IMR-90 (cell line): ENCODE results near the gene QTRT2. TPM values are rescaled to one million over a fixed set of nuclear protein-coding genes. Genes with fewer than 3 reads are reported as not detected.

Experiments used
- ATAC-seq: fragments of 200-7000 bp; cut with Tn5 transposase; 2 replicates; pipeline ENCODE4 v1.9.1; 2020; ENCODE audit warnings: low read depth, mild to moderate bottlenecking, moderate library complexity
- BruUV-seq: library from RNA; stranded (reverse); fragments of 400-500 nt; replicated peaks from 2 replicates; lab custom pipeline; 2021; lab: Mats Ljungman, UMichigan
- CTCF ChIA-PET: fragments of 300-600 bp; formaldehyde crosslinking; extraction: SDS; loops from one replicate; lab custom pipeline; 2021; ENCODE audit warnings: antibody characterized with exemption; lab: Yijun Ruan, JAX
- POLR2A ChIA-PET: fragments of 300-600 bp; sonication (Branson Sonifier 250); formaldehyde crosslinking; loops from one replicate; lab custom pipeline; 2022; ENCODE audit warnings: antibody characterized with exemption; ENCODE audit not compliant: unreplicated experiment; lab: Charles Lee
- DNase-seq: peaks from one replicate; pipeline ENCODE4 v3.0.0; 2013
- H2AFZ ChIP-seq: replicated peaks from 2 replicates; pipeline ENCODE3; 2013; ENCODE audit warnings: low read length, mild to moderate bottlenecking; ENCODE audit not compliant: poor library complexity
- H2AK5ac ChIP-seq: 2 replicates; pipeline ENCODE4 v1.6.1; 2013; ENCODE audit warnings: low read depth, low read length, inconsistent platforms
- H2AK9ac ChIP-seq: replicated peaks from 2 replicates; pipeline ENCODE3; 2013; ENCODE audit warnings: mild to moderate bottlenecking, low read depth, low read length, moderate library complexity; ENCODE audit not compliant: poor library complexity
- H2BK120ac ChIP-seq: 2 replicates; pipeline ENCODE4 v1.6.1; 2013; ENCODE audit warnings: low read depth, low read length, inconsistent platforms
- H2BK15ac ChIP-seq: 3 replicates; pipeline ENCODE4 v1.6.1; 2013; ENCODE audit warnings: low read depth, low read length, inconsistent platforms
- H2BK20ac ChIP-seq: 2 replicates; pipeline ENCODE4 v1.6.1; 2013; ENCODE audit warnings: low read depth, mild to moderate bottlenecking, inconsistent platforms, low read length, moderate library complexity
- H2BK5ac ChIP-seq: 2 replicates; pipeline ENCODE4 v1.6.1; 2013; ENCODE audit warnings: mild to moderate bottlenecking, low read depth, low read length, inconsistent platforms; ENCODE audit not compliant: poor library complexity, severe bottlenecking
- H3K14ac ChIP-seq: replicated peaks from 2 replicates; pipeline ENCODE4 v1.6.1; 2013; ENCODE audit warnings: low read depth, low read length, inconsistent platforms
- H3K18ac ChIP-seq: 2 replicates; pipeline ENCODE4 v1.6.1; 2013; ENCODE audit warnings: low read depth, low read length, control low read depth
- H3K23ac ChIP-seq: 2 replicates; pipeline ENCODE4 v1.6.1; 2013; ENCODE audit warnings: low read depth, low read length, inconsistent platforms
- H3K27ac ChIP-seq: 2 replicates; pipeline ENCODE4 v1.5.1; 2013; ENCODE audit warnings: mild to moderate bottlenecking, control low read depth, low read length; ENCODE audit not compliant: insufficient read depth
- H3K27me3 ChIP-seq: 2 replicates; pipeline ENCODE4 v1.6.1; 2013; ENCODE audit warnings: low read length; ENCODE audit not compliant: control insufficient read depth, insufficient read depth
- H3K36me3 ChIP-seq: 2 replicates; pipeline ENCODE4 v1.6.1; 2013; ENCODE audit warnings: low read length, mixed read lengths; ENCODE audit not compliant: control insufficient read depth, insufficient read depth
- H3K4ac ChIP-seq: 2 replicates; pipeline ENCODE4 v1.6.1; 2013; ENCODE audit warnings: low read depth, low read length, inconsistent platforms
- H3K4me1 ChIP-seq: 2 replicates; pipeline ENCODE4 v1.6.1; 2013; ENCODE audit warnings: low read length, mixed read lengths; ENCODE audit not compliant: control insufficient read depth, insufficient read depth
- H3K4me2 ChIP-seq: 2 replicates; pipeline ENCODE4 v1.6.1; 2013; ENCODE audit warnings: low read depth, mild to moderate bottlenecking, control low read depth, low read length, moderate library complexity
- H3K4me3 ChIP-seq: 2 replicates; pipeline ENCODE4 v1.5.1; 2013; ENCODE audit warnings: low read depth, mild to moderate bottlenecking, control low read depth, low read length, moderate library complexity; ENCODE audit not compliant: insufficient read depth
- H3K56ac ChIP-seq: 2 replicates; pipeline ENCODE4 v1.6.1; 2013; ENCODE audit warnings: low read length, inconsistent platforms; ENCODE audit not compliant: insufficient read depth; ENCODE audit errors: extremely low read depth
- H3K79me1 ChIP-seq, 2 experiments: 2 replicates each; pipeline ENCODE4 v1.6.1; 2013; ENCODE audit warnings: low read length in 2 of 2, inconsistent platforms in 1 of 2, low read depth in 1 of 2
- H3K9ac ChIP-seq: 2 replicates; pipeline ENCODE4 v1.6.1; 2013; ENCODE audit warnings: low read depth, low read length, control low read depth
- H3K9me1 ChIP-seq: 2 replicates; pipeline ENCODE4 v1.6.1; 2013; ENCODE audit warnings: low read length, inconsistent platforms; ENCODE audit not compliant: insufficient read depth
- H3K9me3 ChIP-seq: 2 replicates; pipeline ENCODE4 v1.6.1; 2013; ENCODE audit warnings: low read length; ENCODE audit not compliant: control insufficient read depth, insufficient read depth
- H4K20me1 ChIP-seq: 2 replicates; pipeline ENCODE4 v1.6.1; 2013; ENCODE audit warnings: low read length, inconsistent platforms; ENCODE audit not compliant: insufficient read depth
- H4K5ac ChIP-seq: 2 replicates; pipeline ENCODE4 v1.6.1; 2013; ENCODE audit warnings: mild to moderate bottlenecking, low read depth, low read length, control low read depth
- H4K8ac ChIP-seq, 2 experiments: 2 replicates each; pipeline ENCODE4 v1.6.1; 2013; ENCODE audit warnings: low read depth in 2 of 2, low read length in 2 of 2, control low read depth in 1 of 2, inconsistent platforms in 1 of 2
- H4K91ac ChIP-seq: 2 replicates; pipeline ENCODE4 v1.6.1; 2013; ENCODE audit warnings: low read depth, low read length, inconsistent platforms; ENCODE audit not compliant: insufficient read depth
- BHLHE40 ChIP-seq: fragments of 150-350 bp; IDR thresholded peaks from 2 replicates; pipeline ENCODE4 v1.6.1; 2016; ENCODE audit warnings: mild to moderate bottlenecking, low read depth, low read length
- CEBPB ChIP-seq: IDR thresholded peaks from 2 replicates; pipeline ENCODE4 v1.6.1; 2012; ENCODE audit warnings: low read depth, low read length, improper control_type of control experiment
- CHD1 ChIP-seq: IDR thresholded peaks from 2 replicates; pipeline ENCODE4 v1.6.1; 2012; ENCODE audit warnings: low read depth, low read length, improper control_type of control experiment
- CTCF ChIP-seq: conservative IDR thresholded peaks from 2 replicates; pipeline ENCODE4 v1.5.1; 2012; ENCODE audit warnings: mild to moderate bottlenecking, low read depth, low read length, improper control_type of control experiment
- ELK1 ChIP-seq: fragments of 150-350 bp; IDR thresholded peaks from 2 replicates; pipeline ENCODE4 v1.6.1; 2016; ENCODE audit warnings: low read depth, mild to moderate bottlenecking, low read length, moderate library complexity, borderline replicate concordance
- FOS ChIP-seq: fragments of 150-350 bp; IDR thresholded peaks from 2 replicates; pipeline ENCODE4 v1.6.1; 2016; ENCODE audit warnings: low read depth, low read length
- MAFK ChIP-seq: IDR thresholded peaks from 2 replicates; pipeline ENCODE4 v1.6.1; 2012; ENCODE audit warnings: low read depth, low read length, improper control_type of control experiment
- MAZ ChIP-seq: IDR thresholded peaks from 2 replicates; pipeline ENCODE4 v1.6.1; 2012; ENCODE audit warnings: low read depth, mild to moderate bottlenecking, low read length, improper control_type of control experiment, moderate library complexity, borderline replicate concordance
- MXI1 ChIP-seq: IDR thresholded peaks from 2 replicates; pipeline ENCODE4 v1.6.1; 2012; ENCODE audit warnings: low read depth, mild to moderate bottlenecking, low read length, moderate library complexity, borderline replicate concordance
- NFE2L2 ChIP-seq: fragments of 150-350 bp; IDR thresholded peaks from 2 replicates; pipeline ENCODE4 v1.6.1; 2016; ENCODE audit warnings: low read depth, mild to moderate bottlenecking, low read length
- POLR2A ChIP-seq: IDR thresholded peaks from 2 replicates; pipeline ENCODE4 v1.6.1; 2012; ENCODE audit warnings: mild to moderate bottlenecking, low read depth, low read length
- RAD21 ChIP-seq: IDR thresholded peaks from 2 replicates; pipeline ENCODE4 v1.6.1; 2012; ENCODE audit warnings: low read length, improper control_type of control experiment
- RCOR1 ChIP-seq: IDR thresholded peaks from 2 replicates; pipeline ENCODE4 v1.6.1; 2012; ENCODE audit warnings: mild to moderate bottlenecking, low read length, improper control_type of control experiment; ENCODE audit not compliant: insufficient replicate concordance
- RFX5 ChIP-seq: IDR thresholded peaks from 2 replicates; pipeline ENCODE4 v1.8.0; 2012; ENCODE audit warnings: low read depth, mild to moderate bottlenecking, low read length, moderate library complexity
- SMC3 ChIP-seq: fragments of 150-350 bp; IDR thresholded peaks from 2 replicates; pipeline ENCODE4 v1.6.1; 2016; ENCODE audit warnings: low read depth, mild to moderate bottlenecking, antibody characterized with exemption, low read length, moderate library complexity
- USF2 ChIP-seq: fragments of 150-350 bp; IDR thresholded peaks from 2 replicates; pipeline ENCODE4 v1.6.1; 2017; ENCODE audit warnings: mild to moderate bottlenecking, antibody characterized with exemption, low read length, low read depth
- WGBS, 2 experiments: methylation state at CpG; one replicate each; pipeline versions ENCODE4 v1.1.5 to v1.1.7; 2013; ENCODE audit warnings: missing lambda C conversion rate in 2 of 2; ENCODE audit not compliant: insufficient read length in 1 of 2; ENCODE audit errors: extremely low coverage in 2 of 2; 5-methylcytosine and 5-hydroxymethylcytosine counted together
- dilution Hi-C: fragments of 300-500 bp; cut with HindIII; formaldehyde crosslinking; loops from one replicate; pipeline ENCODE4 v1.14.3; 2018; ENCODE audit warnings: low sequenced_read_pairs; ENCODE audit not compliant: unreplicated experiment
- in situ Hi-C: fragments of 300-500 bp; cut with MboI; formaldehyde crosslinking; loops from 3 replicates; pipeline ENCODE4 v1.14.3; 2019; ENCODE audit warnings: low sequenced_read_pairs, inconsistent platforms, mixed read lengths
- intact Hi-C: fragments of 100-400 bp; cut with micrococcal nuclease; formaldehyde crosslinking; loops from 2 replicates; pipeline ENCODE4 v1.10.0; 2022
- polyA plus RNA-seq, 3 experiments: library from polyadenylated mRNA; depleted of rRNA; stranded (reverse); fragments of >200 nt; gene quantifications; 2 replicates each; pipeline ENCODE4 v1.2.3, GENCODE V29; 2012; ENCODE audit warnings: low replicate concordance in 1 of 3
- total RNA-seq: library from RNA; depleted of rRNA; stranded (reverse); fragments of >200 nt; gene quantifications from 2 replicates; pipeline ENCODE4 v1.2.3, GENCODE V29; 2012

The QTRT2 gene
- total and polyA plus RNA-seq, 2 of the 4 experiments (the other 2 are of a cell fraction): 7.3 to 15.6 TPM

GRCh38 chr3:114119776-114120175 is 63.2 kb downstream of the QTRT2 start:
- in situ Hi-C loops: no loop called here
- H3K14ac ChIP-seq: no peak overlapping the region
- intact Hi-C loops: no loop called here

More at GRCh38 chr3:114119776-114120175, 63.2 kb downstream of the QTRT2 start:
- Histone ChIP-seq H4K5ac (no peak overlapping the region), H3K27ac (no peak overlapping the region), H2AFZ (no peak overlapping the region), H4K8ac (no peak overlapping the region), H3K27me3 (no peaks in the 10 kb centered on the region), H3K9me3 (no peaks in the 10 kb centered on the region), H2BK20ac (no peak overlapping the region), H3K4me2 (no peak overlapping the region), H2BK5ac (no peak overlapping the region), H3K79me1 (no peaks in the 10 kb centered on the region), H3K4me3 (no peak overlapping the region), H3K9me1 (peaks cover 8% of the 10 kb centered on the region), H2BK15ac (no peak overlapping the region), H2AK5ac (no peak overlapping the region), H3K56ac (no peak overlapping the region), H3K9ac (no peak overlapping the region), H3K36me3 (no peaks in the 10 kb centered on the region), H2AK9ac (no peak overlapping the region), H3K18ac (no peak overlapping the region), H3K4ac (no peak overlapping the region), H4K91ac (no peak overlapping the region), H3K23ac (no peak overlapping the region), H2BK120ac (no peak overlapping the region), H3K4me1 (peaks cover 7% of the 10 kb centered on the region), H4K20me1 (no peaks in the 10 kb centered on the region)
- ATAC-seq (no peak), DNase-seq (no peak)
- CTCF ChIA-PET: no interaction called here
- TF ChIP-seq ELK1 (no peak), FOS (no peak), USF2 (no peak), CTCF (no peak), BHLHE40 (no peak), RFX5 (no peak), CHD1 (no peak), RCOR1 (no peak), CEBPB (no peak), MAZ (no peak), POLR2A (no peak), MXI1 (no peak), NFE2L2 (no peak), MAFK (no peak), SMC3 (no peak), RAD21 (no peak)
- no TSS peak for BruUV-seq
- WGBS, 2 experiments: no CpG with 5 or more reads among the region's 1 CpG
- dilution Hi-C loops: no loop called here
- POLR2A ChIA-PET: no interaction called here
